Activated CD4-positive, CD25-positive, alpha-beta regulatory T cell treated with anti-CD3 and anti-CD28 coated beads, Interleukin-2, amount 50 U/mL, for 24 hours (primary cell): ENCODE data around the gene CEP112.
"Not testable (repeated sequence)": the region's sequence is repeated elsewhere in the genome, so short reads cannot be mapped to it uniquely, and the experiment has no call there.

Experiments
- ATAC-seq, 2 donors: fragments of 150-1000 bp; cut with Tn5 transposase; one replicate each; pipeline ENCODE4 v1.10.0; 2021; ENCODE audit warnings: mild to moderate bottlenecking in 1 of 2, moderate library complexity in 1 of 2

CEP112 gene

GRCh38 chr17:65885541-65886312 is 306.2 kb downstream of the CEP112 start:
- no peak for ATAC-seq

- ATAC-seq: no peak
These were observed 314.9 kb downstream of the CEP112 start for GRCh38 chr17:65876985-65877384.

GRCh38 chr17:65868881-65869280 is 323.1 kb downstream of the CEP112 start:
- ATAC-seq: no peak

GRCh38 chr17:65867014-65867413 is 324.9 kb downstream of the CEP112 start:
- ATAC-seq: no peak

- no peak for ATAC-seq
These were observed 326.1 kb downstream of the CEP112 start for GRCh38 chr17:65865715-65866425.

GRCh38 chr17:65864394-65864793 is 327.5 kb downstream of the CEP112 start:
- ATAC-seq: no peak

- no peak for ATAC-seq
These were observed 334.2 kb downstream of the CEP112 start for GRCh38 chr17:65857718-65858117.

GRCh38 chr17:65856865-65857264 is 335.1 kb downstream of the CEP112 start:
- ATAC-seq: no peak

GRCh38 chr17:65855675-65856074 is 336.3 kb downstream of the CEP112 start:
- ATAC-seq: no peak

GRCh38 chr17:65855245-65855644 is 336.7 kb downstream of the CEP112 start:
- no peak for ATAC-seq

- ATAC-seq: no peak
These were observed 338.1 kb downstream of the CEP112 start for GRCh38 chr17:65853816-65854215.

- ATAC-seq: no peak
These were observed 339.0 kb downstream of the CEP112 start for GRCh38 chr17:65852911-65853310.

- no peak for ATAC-seq
These were observed 339.8 kb downstream of the CEP112 start for GRCh38 chr17:65851965-65852736.

- ATAC-seq: no peak
These were observed 341.4 kb downstream of the CEP112 start for GRCh38 chr17:65850486-65850885.

- ATAC-seq: no peak
These were observed 343.2 kb downstream of the CEP112 start for GRCh38 chr17:65848751-65849150.

- no peak for ATAC-seq
These were observed 350.8 kb downstream of the CEP112 start for GRCh38 chr17:65841089-65841488.

GRCh38 chr17:65837232-65837631 is 354.7 kb downstream of the CEP112 start:
- ATAC-seq: not testable (repeated sequence)

GRCh38 chr17:65833214-65833613 is 358.7 kb downstream of the CEP112 start:
- ATAC-seq: no peak

- ATAC-seq: no peak
These were observed 361.6 kb downstream of the CEP112 start for GRCh38 chr17:65830356-65830755.

- not testable (repeated sequence) for ATAC-seq
These were observed 365.4 kb downstream of the CEP112 start for GRCh38 chr17:65826577-65826976.

GRCh38 chr17:65824901-65825300 is 367.0 kb downstream of the CEP112 start:
- no peak for ATAC-seq

GRCh38 chr17:65823713-65824112 is 368.2 kb downstream of the CEP112 start:
- ATAC-seq: no peak

GRCh38 chr17:65820811-65821210 is 371.1 kb downstream of the CEP112 start:
- ATAC-seq: no peak
